Measurements from ENCODE around the gene EYA3.
"Not testable (repeated sequence)": the region's sequence is repeated elsewhere in the genome, so short reads cannot be mapped to it uniquely, and the experiment has no call there.

Gene EYA3

GRCh38 chr1:28028873-28029654, 59.3 kb downstream of the EYA3 start:
- DNase-seq (ENCODE audit: low read depth in 2 of 2): no peak

DNA sequence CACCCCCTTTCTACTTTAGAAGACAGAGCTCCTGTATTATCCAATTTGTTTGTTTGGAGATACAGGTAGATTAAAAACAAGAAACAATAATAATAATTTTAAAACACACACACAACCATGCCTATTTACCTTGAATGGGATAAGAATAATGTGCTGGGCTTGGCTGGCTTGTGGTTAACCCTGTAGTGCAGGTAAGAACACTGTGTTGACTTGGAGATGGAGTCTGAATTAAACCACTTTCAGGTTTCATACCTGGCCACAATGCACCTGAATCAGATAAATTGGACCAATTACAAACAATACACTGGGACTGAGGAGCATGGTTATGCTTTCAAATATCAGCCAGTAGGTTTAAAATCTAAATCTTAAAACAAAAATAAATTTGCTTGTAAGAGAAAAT, 60.8 kb downstream of the EYA3 start:
- DNase-seq (ENCODE audit: low read depth in 2 of 2): no peak

DNA sequence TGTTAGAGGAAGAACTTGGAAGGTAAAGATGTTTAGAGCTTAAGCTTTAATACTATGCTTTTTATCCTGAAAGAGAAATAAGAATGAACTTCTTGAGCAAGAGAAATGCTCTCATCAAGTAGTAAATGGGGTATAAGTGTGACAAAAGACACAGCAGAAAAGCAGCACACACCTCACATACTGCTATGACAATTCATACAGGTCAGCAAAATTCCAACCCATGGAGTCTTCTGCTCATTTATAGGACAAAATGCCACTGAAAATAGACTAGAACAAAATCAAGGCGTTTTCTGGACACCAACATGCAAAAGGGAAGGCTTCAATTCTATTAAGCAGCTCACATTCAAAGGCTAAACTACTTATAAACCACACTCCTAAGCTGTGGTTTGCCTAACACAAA, 61.2 kb downstream of the EYA3 start:
- no peak for DNase-seq (ENCODE audit: low read depth in 2 of 2)

GRCh38 chr1:28026329-28026728, 62.1 kb downstream of the EYA3 start:
- DNase-seq (ENCODE audit: low read depth in 2 of 2): no peak

DNA sequence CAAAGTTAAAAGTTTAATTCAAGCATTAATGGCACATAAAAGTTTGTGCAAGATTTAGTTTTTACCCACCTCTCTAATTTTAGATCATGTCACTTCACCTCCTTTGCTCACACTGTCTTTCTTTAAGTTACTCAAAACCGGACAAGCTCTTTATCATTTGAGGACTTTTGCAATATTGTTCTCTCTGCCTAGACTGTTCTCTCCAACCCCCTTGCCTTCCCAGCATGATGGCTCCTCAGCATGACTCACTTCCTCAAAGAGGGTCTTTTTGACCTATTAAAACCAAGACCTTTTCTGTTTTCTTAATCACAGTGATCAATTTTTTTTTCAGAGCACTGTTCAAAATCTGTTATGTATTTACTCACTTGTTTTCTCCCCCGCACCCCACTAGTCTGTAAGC, 67.3 kb downstream of the EYA3 start:
- DNase-seq (ENCODE audit: low read depth in 2 of 2): no peak

DNA sequence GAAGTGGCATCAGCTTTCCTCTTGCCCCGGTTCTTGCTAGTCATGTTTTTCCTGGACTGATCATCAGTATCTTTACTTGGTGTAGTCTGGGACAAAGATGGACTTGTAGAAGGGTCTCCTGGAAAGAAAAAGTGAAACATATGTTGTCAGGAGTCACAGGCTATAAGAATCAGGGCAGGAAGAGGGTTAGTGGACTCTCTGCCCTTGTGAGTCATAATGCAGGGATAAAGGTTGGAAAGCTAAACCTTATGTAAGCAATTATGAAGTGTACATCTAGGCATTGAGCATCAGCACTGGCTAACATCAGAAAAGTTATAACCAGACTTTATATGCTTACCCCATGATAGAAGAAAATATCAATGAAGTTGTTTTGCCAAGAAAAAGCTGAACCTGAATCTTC, 77.4 kb downstream of the EYA3 start:
- DNase-seq (ENCODE audit: low read depth in 2 of 2): no peak

DNA sequence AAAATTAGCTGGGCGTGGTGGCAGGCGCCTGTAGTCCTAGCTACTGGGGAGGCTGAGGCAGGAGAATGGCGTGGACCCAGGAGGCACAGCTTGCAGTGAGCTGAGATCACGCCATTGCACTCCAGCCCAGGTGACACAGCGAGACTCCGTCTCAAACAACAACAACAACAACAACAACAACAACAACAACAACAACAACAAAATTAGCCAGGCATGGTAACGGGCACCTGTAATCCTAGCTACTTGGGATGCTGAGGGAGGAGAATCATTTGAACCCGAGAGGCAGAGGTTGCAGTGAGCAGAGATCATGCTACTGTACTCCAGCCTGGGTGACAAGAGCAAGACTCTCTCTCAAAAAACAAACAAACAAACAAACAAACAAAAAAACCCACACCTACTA, 85.3 kb downstream of the EYA3 start:
- DNase-seq (ENCODE audit: low read depth in 2 of 2): not testable (repeated sequence)

DNA sequence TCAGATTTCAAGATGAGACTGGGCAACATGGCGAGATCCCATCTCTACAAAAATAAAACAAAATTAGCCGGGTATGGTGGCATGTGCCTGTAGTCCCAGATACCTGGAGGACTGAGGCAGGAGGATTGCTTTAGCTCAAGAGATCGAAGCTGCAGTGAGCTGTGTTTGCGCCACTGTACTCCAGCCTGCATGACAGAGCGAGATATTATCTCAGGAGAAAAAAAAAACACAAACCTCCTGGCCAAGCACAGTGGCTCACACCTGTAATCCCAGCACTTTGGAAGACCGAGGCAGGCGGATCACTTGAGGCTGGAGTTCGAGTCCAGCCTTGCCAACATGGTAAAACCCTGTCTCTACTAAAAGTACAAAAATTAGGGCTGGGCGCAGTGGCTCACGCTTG, 85.8 kb downstream of the EYA3 start:
- no peak for DNase-seq (ENCODE audit: low read depth in 2 of 2)

GRCh38 chr1:27999055-27999454, 89.4 kb downstream of the EYA3 start:
- no peak for DNase-seq (ENCODE audit: low read depth in 2 of 2)

DNA sequence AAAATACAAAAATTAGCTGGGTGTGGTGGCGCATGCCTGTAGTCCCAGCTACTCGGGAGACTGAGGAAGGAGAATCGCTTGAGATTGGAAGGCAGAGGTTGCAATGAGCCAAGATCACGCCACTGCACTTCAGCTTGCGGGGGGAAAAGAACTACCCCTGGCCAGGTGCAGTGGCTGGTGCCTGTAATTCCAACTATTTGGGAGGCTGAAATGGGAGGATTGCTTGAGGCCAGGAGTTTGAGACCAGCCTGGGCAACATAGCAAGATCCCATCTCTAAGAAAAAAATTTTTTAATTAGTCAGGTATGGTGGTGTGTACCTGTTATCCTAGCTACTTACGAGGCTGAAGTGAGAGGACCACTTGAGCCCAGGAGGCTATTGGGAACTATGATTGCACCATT, 93.9 kb downstream of the EYA3 start:
- DNase-seq (ENCODE audit: low read depth in 2 of 2): not testable (repeated sequence)

DNA sequence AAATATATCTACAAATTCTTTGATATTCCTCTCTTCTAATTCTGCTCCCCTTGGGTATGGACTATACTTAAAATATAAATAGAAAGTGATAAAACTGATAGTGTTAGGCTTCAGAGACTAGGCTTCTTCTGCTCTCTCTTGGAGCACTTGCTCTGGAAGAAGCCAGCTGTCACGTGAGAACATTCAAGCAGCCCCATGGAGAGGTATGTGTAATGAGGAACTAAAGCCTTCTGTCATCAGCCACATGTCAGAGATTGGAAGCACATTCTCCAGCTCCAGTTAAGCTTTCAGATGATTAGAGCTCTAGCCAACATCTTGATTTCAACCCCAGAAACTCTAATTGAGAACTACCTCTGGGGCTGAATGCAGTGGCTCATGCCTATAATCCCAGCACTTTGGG, 94.3 kb downstream of the EYA3 start:
- no peak for DNase-seq (ENCODE audit: low read depth in 2 of 2)

- no peak for DNase-seq (ENCODE audit: low read depth in 2 of 2)
These were observed 95.2 kb downstream of the EYA3 start for GRCh38 chr1:27993241-27993640.

- peak; percentile 9 to 20 for DNase-seq (ENCODE audit: low read depth in 2 of 2)
These were observed 96.1 kb downstream of the EYA3 start for GRCh38 chr1:27992276-27992675.

DNA sequence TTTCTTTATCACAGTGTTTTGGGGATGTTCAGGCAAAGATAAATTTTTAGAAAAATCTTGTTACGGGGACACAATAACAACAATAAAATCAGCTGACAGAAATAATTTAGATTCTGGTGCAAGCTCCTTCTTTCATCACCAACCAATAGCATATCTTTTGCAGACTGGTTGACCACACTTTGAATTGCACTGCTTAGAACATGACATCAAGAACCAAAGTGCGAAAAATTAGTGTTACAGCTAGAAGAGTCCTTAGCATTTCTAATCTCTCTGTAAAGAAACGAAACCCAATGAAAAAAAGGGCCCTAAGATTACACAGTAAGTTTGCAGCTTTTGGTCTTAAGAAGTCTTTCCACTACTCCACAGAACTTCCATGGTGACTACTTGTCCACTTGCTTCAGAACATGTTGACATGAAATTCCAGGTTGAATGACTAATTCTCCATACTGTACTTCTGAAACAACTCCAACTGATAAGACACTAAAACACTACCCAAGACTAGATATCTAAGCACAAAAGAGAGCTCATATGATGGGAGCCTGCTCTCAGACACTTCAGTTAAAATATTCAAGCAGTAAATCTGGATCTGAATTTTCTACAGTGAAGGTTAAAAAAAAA, 97.4 kb downstream of the EYA3 start:
- no peak for DNase-seq (ENCODE audit: low read depth in 2 of 2)

GRCh38 chr1:27981145-27981544, 107.3 kb downstream of the EYA3 start:
- DNase-seq (ENCODE audit: low read depth in 2 of 2): no peak

GRCh38 chr1:27980216-27980845, 108.1 kb downstream of the EYA3 start:
- no peak for DNase-seq (ENCODE audit: low read depth in 2 of 2)

DNA sequence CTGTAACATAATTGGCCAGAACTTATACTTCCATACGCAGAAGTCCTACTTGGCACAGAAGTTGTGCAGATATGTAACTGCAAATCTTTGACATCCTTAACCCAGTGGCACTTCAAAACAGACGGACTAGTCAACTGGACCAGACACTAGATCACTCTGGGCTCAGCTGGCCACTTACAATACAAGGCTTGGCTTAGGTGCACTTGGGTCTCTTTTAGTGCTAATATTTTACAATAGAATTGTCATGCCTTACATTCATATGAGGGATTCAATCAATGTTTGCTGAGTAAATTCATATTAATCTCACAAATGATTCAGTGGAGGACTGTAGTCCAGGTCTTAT, 108.6 kb downstream of the EYA3 start:
- no peak for DNase-seq (ENCODE audit: low read depth in 2 of 2)

DNA sequence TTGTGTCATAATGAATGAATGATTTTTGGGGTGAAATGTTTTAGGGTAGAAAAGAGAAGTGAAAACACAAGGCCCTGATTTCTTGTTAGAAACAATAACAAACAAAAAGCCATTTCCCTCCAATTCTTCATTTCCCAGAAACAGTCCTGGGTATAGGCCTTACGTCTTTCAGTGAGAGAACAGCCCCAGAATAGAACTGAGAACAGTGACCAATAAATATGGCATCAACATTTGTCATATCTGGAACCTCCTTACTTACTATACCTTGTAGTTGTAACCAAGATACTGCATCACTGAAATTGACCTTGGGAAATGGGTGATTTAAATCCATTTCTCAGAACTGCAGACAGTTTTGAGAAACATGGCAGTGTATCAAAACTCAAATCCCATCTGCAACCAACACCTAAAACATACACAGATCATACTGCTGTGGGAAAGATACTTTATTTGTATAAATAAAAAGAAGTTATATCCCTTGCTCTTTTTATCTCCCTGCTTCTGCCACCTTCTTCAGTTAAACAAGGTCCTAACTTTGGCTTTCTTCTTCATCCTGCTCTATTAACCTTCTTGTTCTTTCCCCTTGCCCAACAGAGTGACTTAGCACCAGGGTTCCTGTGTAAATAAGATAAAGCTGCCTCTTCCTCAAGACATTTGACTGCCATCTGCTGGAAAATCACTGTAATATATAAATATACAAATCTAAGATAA, 109.1 kb downstream of the EYA3 start:
- no peak for DNase-seq (ENCODE audit: low read depth in 2 of 2)

DNA sequence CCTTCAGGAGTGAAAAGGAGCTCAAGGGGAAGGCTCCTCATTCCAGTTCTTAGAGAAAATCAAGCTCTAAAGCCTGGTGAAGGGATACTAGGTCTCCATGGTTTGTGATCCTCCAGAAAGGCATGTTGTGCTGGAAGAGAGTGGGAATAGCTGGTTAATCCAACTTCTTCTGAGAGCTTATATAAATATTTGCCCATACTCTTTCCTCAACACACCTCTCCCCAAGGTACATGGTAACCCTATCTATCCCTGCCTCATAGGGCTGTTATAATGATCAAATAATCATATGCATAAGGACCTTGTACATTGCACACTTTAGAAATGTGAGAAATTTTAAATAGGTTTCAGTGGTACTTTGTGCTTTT, 114.0 kb downstream of the EYA3 start:
- DNase-seq (ENCODE audit: low read depth in 2 of 2): no peak

- DNase-seq (ENCODE audit: low read depth in 2 of 2): no peak
These were observed 114.5 kb downstream of the EYA3 start for GRCh38 chr1:27973771-27974416.

- no peak for DNase-seq (ENCODE audit: low read depth in 2 of 2)
These were observed 116.3 kb downstream of the EYA3 start for GRCh38 chr1:27972141-27972540.

GRCh38 chr1:27971674-27972073, 116.7 kb downstream of the EYA3 start:
- no peak for DNase-seq (ENCODE audit: low read depth in 2 of 2)
